CD4-positive, alpha-beta T cell treated with Interleukin-12 subunit alpha and Interleukin-12 subunit beta, for 1 hour (primary cell): ENCODE data around the gene FIGNL2.
"Not testable (repeated sequence)": the region's sequence is repeated elsewhere in the genome, so short reads cannot be mapped to it uniquely, and the experiment has no call there.

Experiments used
- DNase-seq: peaks from one replicate; pipeline ENCODE4 v3.0.0-alpha.2; 2020

FIGNL2 gene

GRCh38 chr12:51833448-51834227 lies 14.9 kb downstream of the FIGNL2 start:
- DNase-seq: no peak

GRCh38 chr12:51832354-51833107 lies 16.0 kb downstream of the FIGNL2 start:
- DNase-seq: no peak

GRCh38 chr12:51831817-51832216 lies 16.7 kb downstream of the FIGNL2 start:
- DNase-seq: not testable (repeated sequence)

GRCh38 chr12:51829641-51830040 lies 18.9 kb downstream of the FIGNL2 start:
- DNase-seq: no peak

GRCh38 chr12:51829011-51829481 lies 19.5 kb downstream of the FIGNL2 start:
- no peak for DNase-seq

DNA sequence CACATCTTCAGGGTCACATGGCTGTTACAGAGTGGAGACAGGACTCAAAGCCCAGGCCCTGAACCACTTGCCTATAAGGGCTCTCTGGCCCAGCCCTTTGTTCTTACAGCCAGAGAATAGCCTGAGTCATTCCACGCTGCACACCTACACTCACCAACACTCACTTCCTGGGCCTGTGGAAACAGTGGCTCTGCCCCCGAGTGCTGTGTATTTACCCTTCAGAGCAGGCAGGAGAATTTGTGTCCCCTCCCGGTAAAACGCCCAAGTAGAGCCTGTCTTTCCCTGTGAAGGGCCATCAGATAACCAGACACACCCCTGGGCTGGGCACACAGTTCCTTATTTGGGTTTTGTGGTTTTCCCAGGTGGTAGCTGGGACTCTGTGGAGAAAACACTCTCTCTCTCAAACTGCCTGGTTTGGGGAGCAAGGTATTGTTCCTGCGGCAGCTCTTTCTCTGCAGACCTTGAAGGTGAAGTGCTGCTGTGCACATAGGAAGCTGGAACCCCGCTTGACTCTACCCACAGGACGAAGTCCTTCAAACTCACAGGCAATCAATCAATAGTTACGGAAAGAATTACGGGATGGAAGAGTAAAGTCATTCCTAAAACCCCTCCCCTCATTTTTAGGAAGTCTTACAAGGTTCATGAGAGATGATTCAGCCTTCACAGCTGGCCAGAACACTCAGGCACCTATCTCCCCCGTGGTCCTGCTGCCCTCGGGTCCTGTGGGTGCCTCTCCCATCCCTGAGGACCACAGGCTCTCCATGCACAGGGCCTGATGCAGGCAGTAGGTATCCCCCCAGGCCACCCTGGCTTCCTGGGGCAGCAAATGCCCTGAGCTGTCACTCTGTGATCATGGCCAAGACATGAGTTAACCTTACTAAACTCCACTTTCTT lies 20.3 kb downstream of the FIGNL2 start:
- DNase-seq: no peak

GRCh38 chr12:51826881-51827280 lies 21.6 kb downstream of the FIGNL2 start:
- DNase-seq: no peak

GRCh38 chr12:51825216-51825615 lies 23.3 kb downstream of the FIGNL2 start:
- no peak for DNase-seq

GRCh38 chr12:51823875-51824565 lies 24.5 kb downstream of the FIGNL2 start:
- DNase-seq: peak; percentile 51

DNA sequence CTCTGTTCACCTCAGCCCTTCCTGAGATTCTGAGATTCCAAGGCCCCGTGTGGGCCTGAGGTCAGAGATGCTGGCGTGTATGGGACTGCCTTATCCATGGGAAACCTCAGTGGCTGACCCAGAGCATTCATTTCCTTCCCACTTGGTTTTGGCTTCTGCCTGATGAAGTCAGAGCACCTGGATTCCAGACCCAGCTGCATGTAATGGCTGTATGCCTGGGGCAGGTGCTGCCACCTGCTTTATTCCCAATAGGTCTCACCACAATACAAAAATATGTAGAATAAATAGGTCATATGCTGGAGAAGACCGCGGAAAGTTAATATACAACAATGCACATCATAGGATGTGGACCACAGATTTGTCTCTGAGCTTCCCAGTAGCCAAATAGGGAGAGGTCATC lies 25.6 kb downstream of the FIGNL2 start:
- DNase-seq: no peak

DNA sequence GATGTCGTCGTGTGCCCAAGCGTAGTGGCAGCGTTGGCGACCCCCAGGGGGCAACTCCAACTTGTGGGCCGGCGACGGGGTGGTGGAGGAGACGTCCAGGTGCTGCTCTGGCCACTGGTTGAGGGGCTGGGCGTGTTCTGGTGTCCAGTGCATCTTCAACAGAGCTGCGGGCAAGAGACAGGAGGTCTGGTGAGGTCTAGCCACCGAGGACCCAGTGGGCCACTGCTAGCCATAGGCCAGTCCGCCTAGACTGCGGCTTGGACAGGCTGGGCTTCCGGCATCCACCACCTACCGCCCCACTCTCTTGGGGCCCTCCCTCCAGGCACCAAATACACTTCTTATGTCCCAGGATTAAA lies 26.3 kb downstream of the FIGNL2 start:
- no peak for DNase-seq

DNA sequence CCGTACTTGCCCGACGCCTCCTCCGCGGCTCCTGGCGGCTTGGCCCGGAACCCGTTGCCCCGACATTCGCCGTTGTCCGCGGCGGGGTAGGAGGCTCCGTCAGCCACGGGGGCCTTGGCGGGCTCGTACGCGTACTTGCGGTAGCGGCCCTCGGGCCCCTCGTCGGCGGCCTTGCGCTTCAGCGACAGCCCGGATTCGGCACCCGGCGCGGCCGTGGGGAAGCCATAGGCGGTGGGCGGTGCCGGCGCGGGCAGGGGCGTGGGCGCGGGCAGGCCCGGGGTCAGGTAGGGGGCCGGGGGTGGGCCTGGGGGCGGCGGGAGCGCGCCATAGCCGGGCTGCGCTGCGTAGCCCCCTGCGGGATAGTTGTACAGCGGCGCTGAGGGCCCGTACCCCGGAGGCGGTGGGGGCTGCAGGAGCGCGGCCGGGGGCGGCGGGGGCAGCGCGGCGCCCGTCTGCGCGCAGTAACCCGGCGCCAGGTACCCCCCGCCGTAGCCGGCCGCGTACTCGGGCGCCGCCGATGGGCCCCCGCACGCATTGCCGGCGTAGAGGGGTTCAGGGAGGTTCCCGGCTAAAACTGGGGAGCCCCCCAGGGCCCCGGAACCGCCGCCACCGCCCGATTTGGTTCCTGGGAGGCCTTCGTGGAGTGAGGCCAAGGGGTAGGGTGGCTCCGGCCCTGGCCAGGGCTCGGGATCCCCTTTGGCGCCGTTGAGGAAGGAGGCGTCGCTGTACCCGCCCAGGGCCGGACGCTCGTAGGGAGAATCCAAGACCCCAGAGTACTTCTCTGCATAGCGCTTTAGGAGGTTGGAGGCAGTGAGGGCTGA lies 26.9 kb downstream of the FIGNL2 start:
- DNase-seq: peak; percentile 34

DNA sequence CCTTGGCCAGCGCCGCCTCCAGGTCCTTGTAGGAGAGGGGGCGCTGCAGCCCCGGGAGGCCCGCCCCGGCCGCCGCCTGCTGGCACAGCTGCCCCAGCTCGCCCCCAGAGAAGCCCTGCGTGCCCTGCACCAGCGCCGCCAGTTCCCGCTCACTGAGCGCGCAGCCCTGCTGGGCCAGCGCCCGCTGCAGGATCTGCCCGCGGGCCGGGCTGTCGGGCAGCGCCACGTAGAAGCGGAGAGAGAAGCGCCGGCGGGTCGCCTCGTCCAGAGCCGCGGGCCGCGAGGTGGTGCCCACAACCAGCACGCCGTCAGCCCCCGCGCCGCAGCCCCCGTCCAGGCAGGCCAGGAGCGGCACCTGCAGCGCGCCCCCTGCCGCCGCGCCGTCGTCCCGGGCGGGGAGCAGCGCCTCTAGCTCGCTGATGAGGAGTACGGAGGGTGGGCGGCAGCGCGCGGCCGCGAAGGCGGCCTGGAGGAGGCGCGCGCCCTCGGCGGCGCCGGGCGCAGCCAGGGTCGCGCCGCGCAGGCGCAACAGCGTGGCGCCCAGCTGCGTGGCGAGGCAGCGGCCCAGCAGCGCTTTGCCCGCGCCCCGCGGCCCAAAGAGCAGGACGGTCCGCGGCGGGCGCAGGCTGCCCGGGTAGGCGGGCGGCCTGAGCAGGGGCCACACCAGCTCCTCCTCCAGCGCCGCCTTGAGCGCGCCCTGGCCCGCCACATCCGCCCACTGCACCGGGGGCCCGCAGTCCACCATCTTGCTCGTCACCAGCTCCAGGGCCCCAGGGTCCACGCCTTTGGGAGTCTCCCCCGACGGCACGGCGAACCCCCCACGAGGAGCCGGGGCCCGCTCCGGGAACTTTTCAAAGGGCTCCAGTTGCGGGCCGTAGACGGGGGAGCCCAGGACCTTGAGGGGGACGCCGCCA lies 27.7 kb downstream of the FIGNL2 start:
- peak; percentile 83 for DNase-seq

GRCh38 chr12:51819736-51820525 lies 28.6 kb downstream of the FIGNL2 start:
- DNase-seq: no peak

GRCh38 chr12:51818566-51819300 lies 29.8 kb downstream of the FIGNL2 start:
- no peak for DNase-seq

GRCh38 chr12:51818086-51818485 lies 30.4 kb downstream of the FIGNL2 start:
- no peak for DNase-seq

GRCh38 chr12:51817027-51817953 lies 31.2 kb downstream of the FIGNL2 start:
- DNase-seq: no peak

DNA sequence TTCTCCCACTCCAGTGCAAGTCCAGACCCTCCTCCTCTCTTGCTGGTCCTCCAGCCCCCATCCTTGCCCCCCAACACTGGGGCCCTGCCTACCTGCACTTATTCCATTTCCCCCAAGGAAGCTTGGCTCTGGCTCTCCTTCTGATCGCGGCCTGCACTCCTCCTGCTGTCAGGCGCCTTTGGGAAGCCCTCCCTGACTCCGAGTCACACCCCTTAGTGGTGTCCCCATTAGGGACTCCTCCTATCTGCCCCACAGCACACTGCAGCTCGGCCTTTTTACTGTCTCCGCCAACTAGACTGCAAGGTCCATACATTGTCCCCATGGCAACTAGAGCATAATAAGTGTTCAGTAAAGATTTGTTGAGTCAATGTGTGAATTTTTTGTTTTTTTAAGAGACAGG lies 32.9 kb downstream of the FIGNL2 start:
- no peak for DNase-seq
